Adipocyte (in vitro differentiated cells): ENCODE results near the gene DLK2.
"Not testable (repeated sequence)": the region's sequence is repeated elsewhere in the genome, so short reads cannot be mapped to it uniquely, and the experiment has no call there.

Experiments
- DNase-seq: peaks from one replicate; pipeline ENCODE4 v3.0.0-alpha.2; 2015; ENCODE audit warnings: low read depth
- H3K27me3 ChIP-seq: replicated peaks from 2 replicates; pipeline ENCODE4 v1.7.0; 2013; ENCODE audit warnings: mild to moderate bottlenecking, low read length, moderate library complexity; ENCODE audit not compliant: control insufficient read depth, insufficient read depth
- H3K36me3 ChIP-seq: 2 replicates; pipeline ENCODE4 v1.7.0; 2013; ENCODE audit warnings: low read length, mild to moderate bottlenecking, moderate library complexity; ENCODE audit not compliant: control insufficient read depth, insufficient read depth, severe bottlenecking
- H3K4me1 ChIP-seq: 2 replicates; pipeline ENCODE4 v1.7.0; 2013; ENCODE audit warnings: mild to moderate bottlenecking, low read length, moderate library complexity; ENCODE audit not compliant: control insufficient read depth, insufficient read depth
- H3K4me3 ChIP-seq: 2 replicates; pipeline ENCODE4 v1.7.0; 2013; ENCODE audit warnings: mild to moderate bottlenecking, low read length, moderate library complexity
- H3K9ac ChIP-seq: 2 replicates; pipeline ENCODE4 v1.7.0; 2013; ENCODE audit warnings: mild to moderate bottlenecking, low read length, moderate library complexity
- H3K9me3 ChIP-seq: 2 replicates; pipeline ENCODE4 v1.7.0; 2013; ENCODE audit warnings: mild to moderate bottlenecking, low read length, moderate library complexity; ENCODE audit not compliant: control insufficient read depth

DLK2 gene

GRCh38 chr6:43416935-43417334 is 38.4 kb downstream of the DLK2 start:
- DNase-seq = no peak
- Histone ChIP-seq H3K27me3 (peaks cover 10% of the 10 kb centered on the region), H3K4me3 (no peak overlapping the region), H3K4me1 (no peaks in the 10 kb centered on the region), H3K36me3 (no peaks in the 10 kb centered on the region), H3K9me3 (peaks cover 12% of the 10 kb centered on the region), H3K9ac (no peak overlapping the region)

- DNase-seq, H3K36me3 ChIP-seq, H3K9ac ChIP-seq, H3K27me3 ChIP-seq, H3K4me1 ChIP-seq, H3K4me3 ChIP-seq: not testable (repeated sequence)
- peaks cover 12% of the 10 kb centered on the region for H3K9me3 ChIP-seq
Observed at GRCh38 chr6:43415275-43415674, 40.1 kb downstream of the DLK2 start.

GRCh38 chr6:43413002-43413401 is 42.3 kb downstream of the DLK2 start:
- H3K9ac ChIP-seq = no peak overlapping the region
- peaks cover 8% of the 10 kb centered on the region for H3K9me3 ChIP-seq
- no peaks in the 10 kb centered on the region for H3K36me3 ChIP-seq
- H3K27me3 ChIP-seq = peaks cover 15% of the 10 kb centered on the region
- no peak for DNase-seq
- H3K4me1 ChIP-seq = no peaks in the 10 kb centered on the region
- no peak overlapping the region for H3K4me3 ChIP-seq

DNA sequence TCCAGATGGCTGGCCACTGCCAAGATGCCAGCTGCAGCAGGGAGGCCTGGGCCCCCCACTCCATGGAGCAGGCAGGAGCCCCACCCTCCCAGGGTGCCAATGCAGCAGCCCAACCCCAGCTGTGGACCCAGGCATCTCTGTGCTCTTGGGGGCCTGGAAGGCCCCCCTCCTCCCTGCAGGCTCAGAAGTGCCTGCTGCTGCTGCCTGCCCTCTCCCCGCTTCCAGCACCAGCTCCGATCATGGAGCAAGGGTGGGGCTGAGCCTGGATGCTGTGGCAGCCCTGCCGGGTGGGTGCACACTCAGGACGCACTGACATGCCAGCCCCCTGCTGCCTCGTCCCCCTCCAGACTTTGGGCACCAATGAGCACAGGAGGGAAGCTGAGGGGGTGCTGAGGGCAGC is 42.8 kb downstream of the DLK2 start:
- Histone ChIP-seq H3K4me3 (no peak overlapping the region), H3K4me1 (no peaks in the 10 kb centered on the region), H3K27me3 (peaks cover 16% of the 10 kb centered on the region), H3K9me3 (peaks cover 8% of the 10 kb centered on the region), H3K36me3 (no peaks in the 10 kb centered on the region), H3K9ac (no peak overlapping the region)
- DNase-seq = no peak

DNA sequence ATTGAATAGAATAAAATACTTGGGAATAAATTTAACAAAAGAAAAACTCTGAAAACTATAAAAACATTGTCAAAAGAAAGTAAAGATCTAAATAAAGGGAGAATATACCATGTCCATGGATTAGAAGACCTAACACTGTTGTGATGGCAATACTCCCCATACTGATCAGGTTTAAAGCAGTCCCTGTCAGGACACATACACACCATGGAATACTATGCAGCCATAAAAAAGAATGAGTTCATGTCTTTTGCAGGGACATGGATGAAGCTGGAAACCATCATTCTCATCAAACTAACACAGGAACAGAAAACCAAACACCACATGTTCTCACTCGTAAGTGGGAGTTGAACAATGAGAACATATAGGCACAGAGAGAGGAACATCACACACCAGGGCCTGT is 44.6 kb downstream of the DLK2 start:
- H3K9ac ChIP-seq, H3K4me1 ChIP-seq, DNase-seq, H3K4me3 ChIP-seq, H3K36me3 ChIP-seq: not testable (repeated sequence)
- H3K9me3 ChIP-seq = peaks cover 11% of the 10 kb centered on the region
- peaks cover 12% of the 10 kb centered on the region for H3K27me3 ChIP-seq

DNA sequence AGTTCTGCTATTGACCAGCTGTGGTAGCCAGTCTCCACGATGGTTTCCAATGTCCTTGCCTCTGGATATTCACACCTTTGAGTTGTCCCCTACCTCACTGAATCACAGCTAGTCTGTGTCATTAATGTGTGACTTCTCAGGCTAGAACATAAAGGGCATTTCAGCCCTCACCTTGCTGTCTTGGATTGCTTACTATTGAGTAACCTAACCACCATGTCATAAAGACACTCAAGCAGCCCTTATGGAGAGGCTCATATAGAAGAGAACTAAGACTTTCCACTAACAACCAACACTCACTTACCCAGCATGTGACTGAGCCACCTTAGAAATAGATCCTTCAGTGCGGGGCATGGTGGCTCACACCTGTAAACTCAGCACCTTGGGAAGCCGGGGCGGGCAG is 47.1 kb downstream of the DLK2 start:
- peaks cover 10% of the 10 kb centered on the region for H3K9me3 ChIP-seq
- peaks cover 17% of the 10 kb centered on the region for H3K27me3 ChIP-seq
- no peaks in the 10 kb centered on the region for H3K4me1 ChIP-seq
- no peaks in the 10 kb centered on the region for H3K36me3 ChIP-seq
- no peak overlapping the region for H3K9ac ChIP-seq
- H3K4me3 ChIP-seq = no peak overlapping the region
- DNase-seq = no peak

DNA sequence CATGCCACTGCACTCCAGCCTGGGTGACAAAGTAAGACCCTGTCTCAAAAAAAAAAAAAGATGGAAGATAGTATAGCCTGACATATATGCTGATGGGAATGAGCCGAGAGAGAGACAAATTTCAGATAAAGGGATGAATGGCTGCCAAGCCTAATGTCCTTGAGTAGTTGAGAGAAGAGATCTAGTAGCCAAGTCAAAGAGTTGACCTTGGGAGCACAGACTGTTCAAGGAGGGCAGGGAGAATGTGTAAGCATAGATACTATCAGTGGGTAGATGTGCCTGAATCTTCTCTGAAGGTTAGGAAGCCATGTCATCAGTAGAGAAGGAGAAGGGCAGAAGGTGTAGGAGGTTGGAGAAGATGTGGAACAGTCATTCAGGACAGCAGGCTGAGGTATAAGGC is 48.1 kb downstream of the DLK2 start:
- Histone ChIP-seq H3K4me1 (no peaks in the 10 kb centered on the region), H3K9me3 (peaks cover 4% of the 10 kb centered on the region), H3K4me3 (no peak overlapping the region), H3K36me3 (no peaks in the 10 kb centered on the region), H3K27me3 (peaks cover 17% of the 10 kb centered on the region), H3K9ac (no peak overlapping the region)
- no peak for DNase-seq

- no peak overlapping the region for H3K4me3 ChIP-seq
- H3K9me3 ChIP-seq = peaks cover 4% of the 10 kb centered on the region
- H3K9ac ChIP-seq = no peak overlapping the region
- no peaks in the 10 kb centered on the region for H3K4me1 ChIP-seq
- H3K36me3 ChIP-seq = no peaks in the 10 kb centered on the region
- peaks cover 22% of the 10 kb centered on the region for H3K27me3 ChIP-seq
- DNase-seq = no peak
Observed at GRCh38 chr6:43405354-43405753, 50.0 kb downstream of the DLK2 start.

DNA sequence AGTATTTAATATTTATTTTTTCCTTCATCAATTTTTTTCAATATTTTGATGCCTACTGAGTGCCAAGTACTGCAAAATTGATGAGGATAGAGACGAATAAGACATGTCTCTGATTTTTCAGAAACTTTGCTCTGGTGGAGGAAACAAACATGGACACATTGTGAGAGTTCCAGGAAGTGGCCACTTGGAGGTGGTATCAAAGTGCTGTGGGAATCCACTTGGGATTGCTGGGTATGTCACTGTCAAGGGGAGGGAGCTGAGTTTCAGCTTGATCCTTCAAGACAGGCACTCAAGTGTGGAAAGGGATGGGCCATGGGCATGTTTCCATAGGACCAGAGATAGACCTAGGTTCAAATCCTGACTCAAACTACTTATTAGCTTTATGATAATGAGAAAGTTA is 52.5 kb downstream of the DLK2 start:
- Histone ChIP-seq H3K9ac (no peak overlapping the region), H3K36me3 (no peaks in the 10 kb centered on the region), H3K9me3 (peaks cover 4% of the 10 kb centered on the region), H3K4me1 (no peaks in the 10 kb centered on the region), H3K27me3 (peaks cover 17% of the 10 kb centered on the region), H3K4me3 (no peak overlapping the region)
- no peak for DNase-seq

DNA sequence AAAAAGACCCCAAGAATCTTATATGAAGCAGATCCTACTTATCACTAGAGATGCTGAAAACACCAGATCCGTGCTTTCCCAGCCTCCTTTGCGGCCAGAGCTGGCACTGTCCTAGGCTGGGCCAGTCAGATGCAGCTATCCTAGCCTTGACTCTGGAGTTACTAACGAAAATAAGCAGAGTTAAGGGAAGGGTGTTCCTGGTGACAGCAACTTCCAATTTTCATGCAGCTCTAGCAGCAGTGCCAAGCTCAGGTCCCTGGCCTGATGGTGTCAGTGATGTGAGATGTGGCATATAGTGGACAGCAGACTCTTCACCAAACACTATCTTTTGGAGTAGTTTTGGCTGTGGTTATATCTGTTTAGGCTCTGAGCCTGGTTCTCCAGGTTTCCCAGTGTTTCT is 53.6 kb downstream of the DLK2 start:
- Histone ChIP-seq H3K9ac (no peak overlapping the region), H3K9me3 (peaks cover 4% of the 10 kb centered on the region), H3K4me3 (no peak overlapping the region), H3K4me1 (no peaks in the 10 kb centered on the region), H3K27me3 (peaks cover 17% of the 10 kb centered on the region), H3K36me3 (no peaks in the 10 kb centered on the region)
- DNase-seq = no peak
